Mesenchymal stem cell (in vitro differentiated cells and primary cell): ENCODE measurements around the gene ODAD2. TPM values are rescaled to one million over a fixed set of nuclear protein-coding genes. Genes with fewer than 3 reads are reported as not detected.

Source experiments
- small RNA-seq: library from polyadenylated mRNA; stranded (forward); fragments of <200 nt; extraction: miRNeasy Mini kit (QIAGEN cat#:217004); gene quantifications from one replicate; pipeline ENCODE3, GENCODE V24; 2013; ENCODE audit warnings: low read depth

The ODAD2 gene

Small RNAs within 50 kb of the gene (small RNA-seq; reads per million reads assigned to genes)
- gene MRPS21P5 (not detected), gene RN7SKP132 (not detected)
